T-helper 9 cell (primary cell): Measurements from ENCODE around the gene TRAPPC10.
A peak's percentile ranks its signal among the peaks of the same experiment; 100 is the strongest.

ENCODE experiments used
- DNase-seq: peaks from one replicate; pipeline ENCODE4 v3.0.0-alpha.2; 2020

Gene TRAPPC10

DNA sequence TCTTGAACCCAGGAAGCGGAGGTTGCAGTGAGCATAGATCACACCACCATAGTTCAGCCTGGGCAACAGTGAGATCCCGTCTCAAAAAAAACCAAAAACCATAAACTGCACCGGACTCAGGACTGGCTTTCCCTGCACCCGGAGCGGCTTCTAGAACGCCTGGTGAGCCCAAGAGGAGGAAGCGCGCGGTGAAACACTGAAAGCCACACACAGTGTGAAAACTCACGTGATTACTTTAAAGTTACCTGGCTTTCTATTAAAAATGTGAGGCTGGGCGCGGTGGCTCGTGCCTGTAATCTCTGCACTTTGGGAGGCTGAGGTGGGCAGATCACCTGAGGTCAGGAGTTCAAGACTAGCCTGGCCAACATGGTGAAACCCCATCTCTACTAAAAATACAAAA lies 7.0 kb upstream of the TRAPPC10 start:
- no peak for DNase-seq

DNA sequence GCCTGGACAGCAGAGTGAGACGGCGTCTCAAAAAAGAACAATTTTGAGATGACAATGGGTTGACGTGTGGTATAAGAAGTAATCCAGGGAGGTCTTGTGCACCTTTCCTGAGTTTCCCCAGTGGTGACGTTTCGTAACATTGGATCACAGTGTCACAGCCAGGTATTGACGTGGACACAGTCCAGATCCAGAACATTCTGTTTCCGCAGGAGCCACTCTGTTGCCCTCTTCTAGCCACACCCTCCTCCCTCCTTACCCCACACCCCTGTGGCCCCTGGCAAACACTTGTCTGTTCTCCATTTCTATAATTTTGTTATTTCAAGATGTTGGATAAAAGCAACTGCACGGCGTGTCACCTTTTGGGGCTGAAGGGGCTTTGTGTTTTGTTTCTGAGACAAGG lies 6.5 kb upstream of the TRAPPC10 start:
- no peak for DNase-seq

DNA sequence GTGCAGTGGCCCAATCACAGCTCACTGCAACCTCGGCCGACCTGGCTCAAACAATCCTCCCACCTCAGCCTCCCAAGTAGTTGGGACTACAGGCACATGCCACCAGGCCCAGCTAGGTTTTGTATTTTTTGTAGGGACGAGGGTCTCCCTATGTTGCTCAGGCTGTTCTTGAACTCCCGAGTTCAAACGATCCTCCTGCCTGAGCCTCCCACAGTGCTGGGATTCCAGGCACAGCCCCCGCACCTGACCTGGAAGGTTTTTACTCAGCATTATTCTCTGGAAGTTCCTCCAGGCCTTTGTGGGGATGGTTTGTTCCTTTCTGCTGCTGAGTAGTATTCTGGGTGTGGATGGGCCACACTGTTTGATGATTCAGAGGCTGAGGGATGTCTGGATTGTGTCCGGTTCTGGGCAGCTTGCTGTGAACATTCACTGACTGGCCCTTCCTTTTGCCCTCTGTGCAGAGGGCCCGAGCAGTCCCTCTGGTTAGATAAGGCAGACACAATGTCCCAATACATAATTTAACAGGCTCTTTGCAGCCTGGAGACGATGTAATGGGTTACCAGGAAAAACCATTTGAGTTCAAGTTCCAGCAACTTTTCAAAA lies 6.0 kb upstream of the TRAPPC10 start:
- no peak for DNase-seq

DNA sequence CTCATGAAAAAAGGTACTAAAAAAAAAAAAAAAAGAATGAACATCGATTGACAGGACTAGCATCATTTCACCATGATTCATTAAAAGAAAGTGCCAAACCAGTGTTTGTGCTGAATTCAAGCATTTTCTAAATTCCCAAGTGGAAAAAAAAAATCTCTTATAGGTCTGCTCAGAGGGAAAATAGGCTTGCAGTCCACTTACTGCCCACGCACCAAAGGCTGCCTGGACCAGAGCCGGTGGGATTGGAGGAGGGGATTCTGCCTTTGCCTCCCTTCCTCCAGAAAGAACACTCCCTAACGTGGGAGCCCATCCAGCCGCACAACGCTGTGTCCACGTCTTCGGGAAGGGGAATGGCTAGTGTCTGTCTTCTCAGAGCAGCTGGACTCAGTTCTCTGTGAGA lies 5.5 kb upstream of the TRAPPC10 start:
- no peak for DNase-seq

DNA sequence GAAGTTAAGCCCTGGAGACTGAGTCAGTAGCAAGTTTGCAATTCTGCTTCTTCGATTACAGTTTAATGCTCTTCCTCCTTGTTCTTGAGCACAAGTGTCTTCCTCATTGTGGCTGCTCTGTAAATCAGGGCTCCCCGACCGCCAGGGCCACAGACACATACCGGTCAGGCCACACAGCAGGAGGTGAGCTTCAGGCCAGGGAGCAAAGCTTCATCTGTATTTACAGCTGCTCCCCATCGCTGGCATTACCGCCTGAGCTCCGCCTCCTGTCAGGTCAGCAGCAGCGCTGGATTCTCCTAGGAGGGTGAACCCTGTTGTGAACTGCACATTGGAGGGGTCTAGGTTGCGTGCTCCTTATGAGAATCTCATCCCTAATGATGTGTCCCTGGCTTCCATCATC lies 1.7 kb upstream of the TRAPPC10 start:
- DNase-seq: no peak

DNA sequence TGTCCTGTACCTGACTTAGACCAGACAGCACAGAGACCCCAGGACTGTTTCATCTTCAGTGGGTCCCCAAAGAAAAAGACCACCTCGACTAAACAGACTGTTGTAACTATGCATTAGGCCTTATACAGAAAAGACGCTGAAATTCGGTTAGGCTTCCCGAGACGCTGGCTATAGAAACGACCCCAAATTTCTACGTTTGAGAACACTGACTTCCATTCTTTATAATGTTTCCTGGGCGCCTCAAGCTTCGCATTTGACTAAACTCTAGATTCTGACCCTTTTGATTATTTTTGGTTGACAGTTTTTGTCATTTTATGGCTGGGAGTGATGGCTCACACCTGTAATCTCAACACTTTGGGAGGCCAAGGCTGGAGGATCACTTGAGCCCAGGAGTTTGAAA lies 986 bp upstream of the TRAPPC10 start:
- no peak for DNase-seq

DNA sequence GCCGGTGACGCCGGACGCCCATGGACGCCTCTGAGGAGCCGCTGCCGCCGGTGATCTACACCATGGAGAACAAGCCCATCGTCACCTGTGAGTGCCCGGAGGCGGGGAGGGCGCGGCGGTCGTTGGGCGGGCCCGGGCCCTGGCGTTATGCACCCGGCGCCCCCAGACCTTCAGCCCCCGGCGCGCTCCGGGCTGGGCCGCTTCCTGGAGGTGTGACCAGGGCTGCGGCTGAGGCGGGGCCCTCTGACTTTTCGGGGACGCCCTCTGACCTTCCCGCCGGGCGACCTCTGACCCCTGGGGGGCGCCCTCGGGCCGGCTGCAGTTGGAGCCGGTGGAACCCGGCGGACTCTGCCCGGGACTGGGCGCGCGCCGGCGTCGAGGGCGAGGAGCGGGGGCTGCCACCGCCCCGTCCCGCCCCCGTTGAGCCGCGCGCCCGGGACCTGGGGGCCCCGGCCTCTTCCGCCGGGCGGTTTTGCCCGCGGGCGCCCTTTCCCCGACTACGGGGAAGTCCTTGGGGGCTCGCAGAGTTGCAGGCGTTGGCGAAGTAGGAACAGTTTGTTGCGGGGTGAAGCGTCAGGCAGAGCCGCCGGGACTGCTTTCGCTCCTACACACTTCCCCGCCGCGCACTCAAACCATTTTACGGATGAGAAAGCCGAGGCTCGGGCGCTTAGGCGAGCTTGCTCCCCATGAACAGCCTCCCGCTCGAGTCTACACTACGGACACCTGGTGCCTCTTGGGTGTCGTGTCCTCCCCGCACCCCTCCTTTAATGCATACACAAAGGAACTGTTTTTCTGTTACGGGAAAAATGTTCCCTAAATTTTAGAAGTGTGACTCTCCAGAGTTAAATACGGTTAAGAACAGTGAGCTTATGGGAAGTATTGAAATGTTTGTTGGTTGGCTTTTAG lies 618 bp downstream of the TRAPPC10 start:
- DNase-seq: peak; percentile 70

DNA sequence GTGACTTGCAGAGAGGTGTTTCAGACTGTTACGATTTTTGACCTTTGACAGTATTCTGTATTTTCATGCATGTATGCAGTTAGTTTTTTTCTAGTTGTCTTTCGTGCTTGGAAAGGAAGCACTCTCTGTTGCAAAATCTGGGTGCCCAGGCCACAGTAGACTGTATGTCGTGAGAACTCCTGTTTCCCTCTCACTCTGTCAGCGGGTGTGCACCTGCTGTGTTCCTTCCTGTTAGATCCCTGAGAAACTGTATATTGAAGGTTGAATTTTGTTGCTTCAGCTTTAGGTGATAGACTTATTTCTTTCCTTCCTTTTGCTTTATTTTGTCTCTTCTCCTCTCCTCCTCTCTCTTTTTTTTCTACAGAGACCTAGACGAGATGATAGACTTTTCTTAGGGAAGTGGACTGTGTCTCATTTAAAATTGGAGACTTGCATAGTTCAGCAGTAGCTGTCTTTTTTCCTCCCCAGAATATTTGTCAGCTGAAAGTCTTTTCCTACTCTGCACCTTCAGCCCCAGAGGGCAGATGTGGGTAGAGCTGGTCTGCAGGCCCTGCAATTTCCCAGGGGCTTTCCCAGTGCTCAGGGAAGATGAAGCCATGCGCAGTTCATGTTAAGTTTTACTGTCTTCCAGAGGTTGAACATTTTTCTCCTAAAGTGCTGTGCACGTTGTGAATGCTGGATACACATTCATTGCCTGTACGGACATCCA lies 1.4 kb downstream of the TRAPPC10 start:
- DNase-seq: peak; percentile 19

DNA sequence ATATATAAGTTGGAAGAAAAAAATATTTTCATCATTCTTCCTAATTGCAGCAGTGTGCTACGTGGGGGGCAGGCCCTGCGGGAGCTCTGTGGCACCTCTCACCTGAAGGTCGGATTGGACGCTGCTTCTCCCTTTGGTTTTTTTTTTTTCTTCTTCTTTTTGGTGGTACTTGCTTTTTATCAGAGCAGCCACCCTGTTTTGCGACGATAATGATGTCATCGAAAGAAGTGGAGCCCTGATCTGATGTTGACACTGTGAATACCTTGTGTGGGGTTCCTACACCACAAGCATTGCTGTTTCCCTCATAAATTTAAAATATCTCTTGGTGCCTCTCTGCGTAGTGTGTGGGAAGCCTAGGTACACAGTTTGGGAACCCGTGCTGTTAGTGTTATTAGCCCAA lies 5.5 kb downstream of the TRAPPC10 start:
- no peak for DNase-seq

DNA sequence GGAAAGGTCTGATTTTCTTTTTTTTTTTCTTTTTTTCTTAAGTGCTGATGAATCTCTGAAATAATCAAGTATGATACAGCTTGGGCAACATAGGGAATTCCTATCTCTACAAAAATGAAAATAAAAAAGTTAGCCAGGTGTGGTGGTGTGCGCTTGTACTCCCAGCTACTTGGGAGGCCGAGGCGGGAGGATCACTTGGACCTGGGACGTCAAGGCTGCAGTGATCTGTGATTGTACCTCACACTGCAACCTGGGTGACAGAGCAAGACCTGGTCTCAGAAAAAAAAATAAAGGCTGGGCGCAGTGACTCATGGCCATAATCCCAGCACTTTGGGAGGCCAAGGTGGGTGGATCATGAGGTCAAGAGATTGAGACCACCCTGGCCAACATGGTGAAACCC lies 6.0 kb downstream of the TRAPPC10 start:
- no peak for DNase-seq

DNA sequence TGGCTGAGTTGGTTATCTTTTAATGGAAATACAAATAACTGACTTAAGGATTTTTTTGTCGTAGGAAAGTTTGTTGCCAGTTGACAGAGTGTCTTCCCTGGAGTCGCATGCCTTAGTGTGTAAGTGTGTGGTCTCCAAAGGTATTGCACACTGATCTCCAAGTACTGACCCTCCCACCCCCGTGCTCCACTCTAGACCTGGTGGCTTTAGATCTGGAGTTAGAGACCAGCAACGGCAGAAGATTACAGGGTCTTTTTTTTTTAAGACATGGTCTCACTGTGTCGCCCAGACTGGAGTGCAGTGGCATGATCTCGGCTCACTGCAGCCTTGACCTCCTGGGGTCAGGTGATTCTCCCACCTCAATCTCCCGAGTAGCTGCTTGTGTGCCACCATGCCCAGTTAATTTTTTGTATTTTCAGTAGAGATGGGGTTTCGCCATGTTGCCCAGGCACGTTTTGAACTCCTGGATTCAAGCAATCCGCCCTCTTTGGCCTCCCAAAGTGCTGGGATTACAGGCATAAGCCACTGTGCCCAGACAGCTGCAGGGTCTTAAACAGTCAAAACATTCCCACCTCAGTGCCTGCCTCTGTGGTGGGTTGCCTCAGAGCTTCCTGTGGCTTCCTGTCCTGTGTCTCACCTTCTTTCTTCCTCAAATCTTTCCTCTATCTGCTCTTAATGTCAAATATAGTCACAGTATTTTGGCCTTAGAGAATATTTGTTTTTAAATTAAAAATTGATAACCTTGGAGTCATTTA lies 6.9 kb downstream of the TRAPPC10 start:
- no peak for DNase-seq

DNA sequence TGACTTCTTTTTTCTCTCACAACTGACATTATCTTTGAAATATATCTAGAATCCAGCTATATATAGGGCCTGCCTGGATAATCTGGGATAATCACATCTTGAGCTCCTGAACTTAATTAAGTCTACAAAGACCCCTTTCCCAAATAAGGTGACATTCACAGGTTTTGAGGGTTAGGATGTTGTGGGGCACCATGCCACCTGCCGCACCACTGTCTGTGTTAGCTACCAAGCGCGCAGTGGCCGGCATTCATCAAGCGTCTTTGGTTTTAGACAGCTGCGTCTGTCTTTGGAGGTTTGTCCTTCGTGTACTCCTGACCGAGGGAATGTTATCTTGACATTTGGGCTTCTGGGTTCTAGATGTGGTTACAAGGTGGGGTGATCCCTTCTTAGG lies 7.5 kb downstream of the TRAPPC10 start:
- no peak for DNase-seq

DNA sequence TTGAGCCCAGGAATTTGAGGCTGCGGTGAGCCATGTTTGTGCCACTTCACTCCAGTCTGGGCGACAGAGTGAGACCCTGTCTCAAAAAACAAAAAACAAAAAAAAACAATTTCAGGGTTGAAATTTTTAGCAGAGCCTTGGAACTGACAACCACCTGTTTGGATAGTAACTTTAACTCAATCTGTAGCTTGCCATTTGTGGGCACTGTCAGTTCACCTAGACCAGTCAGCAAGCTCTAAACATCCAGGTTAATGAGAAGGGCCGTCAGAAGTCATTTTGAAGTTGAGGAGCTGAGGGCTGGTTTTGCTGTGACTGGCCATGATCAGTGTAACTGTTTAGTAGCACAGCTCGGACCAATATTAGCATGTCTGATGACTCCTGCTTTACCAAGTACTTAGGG lies 8.4 kb downstream of the TRAPPC10 start:
- DNase-seq: no peak

DNA sequence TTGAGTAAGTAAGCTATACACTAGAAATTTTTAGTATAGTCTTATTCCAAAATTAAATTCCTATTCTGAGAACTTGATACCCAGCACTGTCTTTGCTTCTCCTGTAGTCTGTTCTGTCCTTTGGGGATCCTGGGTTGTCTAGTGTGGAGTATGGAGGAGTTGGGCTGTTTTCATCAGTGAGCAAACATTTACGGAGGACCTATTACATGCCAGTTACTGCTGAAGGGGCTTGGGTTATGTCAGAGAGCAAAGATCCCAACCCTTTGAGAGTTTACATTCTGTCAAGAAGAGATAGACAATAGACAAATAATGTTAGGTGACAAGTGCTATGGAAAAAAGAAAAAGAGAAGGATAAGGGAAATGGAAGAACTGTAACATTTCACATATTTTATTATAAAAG lies 9.0 kb downstream of the TRAPPC10 start:
- DNase-seq: no peak

DNA sequence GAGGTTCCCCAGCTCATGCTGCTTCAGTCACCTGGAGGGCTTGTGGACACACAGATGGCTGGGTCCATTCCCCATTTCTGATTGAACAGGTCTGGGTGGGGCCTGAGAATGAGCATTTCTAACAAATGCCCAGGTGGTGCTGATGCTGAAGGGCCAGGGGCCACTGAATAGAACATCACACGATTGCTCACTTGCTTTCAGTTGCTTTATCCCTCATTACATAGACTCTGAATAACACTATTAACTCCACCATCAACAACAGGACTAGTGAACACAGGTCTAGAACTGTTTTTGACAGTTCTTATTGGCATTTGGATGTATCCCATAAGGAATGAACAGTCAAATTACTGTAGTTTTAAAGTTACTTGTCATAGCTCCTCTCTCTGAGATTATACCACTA lies 12.1 kb downstream of the TRAPPC10 start:
- DNase-seq: no peak

DNA sequence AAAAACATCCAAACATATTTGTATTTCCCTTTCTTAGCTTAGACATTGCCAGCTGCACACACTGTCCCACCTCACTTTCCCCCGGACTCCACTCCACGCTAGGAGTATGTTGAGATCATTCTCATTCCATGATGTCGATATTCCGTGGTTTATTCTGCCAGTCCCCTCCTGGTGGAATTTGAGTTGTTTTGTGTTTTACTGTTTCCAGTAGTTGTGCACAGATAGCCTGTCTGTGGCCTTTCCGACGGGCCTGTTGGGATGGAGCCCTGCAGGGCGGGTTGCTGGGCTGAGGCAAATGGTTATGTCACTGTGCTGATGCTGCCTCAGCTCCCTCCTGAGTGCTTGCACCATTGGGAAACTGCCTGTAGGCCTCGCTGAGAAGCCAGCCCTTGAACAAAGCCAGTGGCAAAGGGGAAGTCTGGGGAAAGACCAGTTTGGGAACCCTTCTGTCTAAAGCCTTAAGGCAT lies 12.8 kb downstream of the TRAPPC10 start:
- DNase-seq: no peak

DNA sequence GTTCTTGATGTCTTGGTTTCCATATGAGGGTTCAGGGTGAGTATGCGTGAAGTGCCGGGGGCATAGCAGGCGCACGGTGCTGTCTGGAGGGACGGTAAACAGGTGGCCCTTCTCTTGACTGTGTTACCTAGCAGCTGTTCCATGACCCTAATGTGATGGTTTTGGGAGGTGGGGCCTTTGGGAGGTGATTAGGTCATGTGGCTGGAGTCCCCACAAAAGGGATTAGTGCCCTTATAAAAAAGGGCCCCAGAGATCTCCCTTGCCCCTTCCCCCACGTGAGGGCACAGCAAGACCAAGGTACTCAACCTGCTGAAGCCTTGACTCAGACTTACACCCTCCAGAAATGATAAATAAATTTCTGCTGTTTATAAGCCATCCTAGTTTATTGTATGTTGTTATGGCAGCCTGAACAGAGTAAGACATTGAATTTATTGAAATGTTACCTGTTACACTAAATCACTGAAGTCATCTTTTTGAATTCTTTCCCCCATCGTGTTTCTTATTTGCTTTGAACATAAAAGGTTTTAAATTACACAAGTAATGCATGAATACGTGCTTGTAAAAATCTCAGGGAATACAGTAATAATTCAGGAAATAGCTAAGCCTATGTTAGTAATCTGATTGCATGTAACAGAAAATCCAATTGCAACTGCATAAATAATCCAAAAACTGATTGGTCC lies 15.6 kb downstream of the TRAPPC10 start:
- DNase-seq: no peak

DNA sequence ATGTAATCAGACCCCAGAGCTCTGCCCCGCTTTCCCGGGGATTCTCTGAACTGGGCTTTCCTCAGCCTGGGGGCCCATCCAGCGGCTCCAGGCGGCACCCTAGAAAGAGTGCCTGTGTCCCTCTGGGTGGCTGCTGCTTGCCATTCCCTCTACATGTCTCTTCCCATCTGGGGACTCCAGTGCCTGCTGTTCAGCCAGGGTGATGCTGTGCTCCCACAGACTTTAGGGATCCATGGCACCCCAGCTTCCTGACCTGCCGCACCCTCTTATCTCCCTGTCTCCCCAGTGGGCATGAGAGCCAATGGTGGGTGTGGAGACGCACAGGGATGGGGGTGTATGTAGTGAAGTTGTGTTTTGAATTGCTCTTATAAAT lies 16.2 kb downstream of the TRAPPC10 start:
- DNase-seq: no peak

DNA sequence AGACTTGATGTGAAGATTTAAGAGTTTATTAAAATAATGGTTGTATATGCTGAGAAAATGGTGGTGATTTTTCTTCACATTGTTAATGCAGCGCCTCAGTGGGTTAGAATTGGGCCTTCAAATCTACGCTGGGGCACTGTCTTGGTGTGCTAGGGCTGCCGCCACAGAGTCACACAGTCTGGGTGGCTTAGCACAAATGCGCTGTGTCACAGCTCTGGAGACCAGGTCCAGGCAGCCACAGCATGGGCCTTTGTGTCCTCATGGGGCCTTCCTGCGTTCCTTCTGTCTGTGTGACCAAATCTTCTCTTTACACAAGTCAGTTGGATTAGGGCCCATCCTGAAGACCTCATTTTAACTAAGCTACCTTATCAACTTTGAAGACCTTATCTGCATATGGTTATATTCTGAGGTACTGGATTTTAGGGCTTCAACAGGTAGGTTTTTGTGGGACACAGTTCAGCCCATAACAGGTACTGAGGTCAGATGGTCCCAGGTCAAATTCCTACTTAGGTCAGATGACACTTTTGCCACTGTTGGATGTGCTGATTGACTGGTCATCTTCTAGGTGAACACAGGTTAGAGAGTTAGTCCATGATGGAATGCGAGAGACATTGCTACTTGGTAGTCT lies 17.5 kb downstream of the TRAPPC10 start:
- DNase-seq: no peak

DNA sequence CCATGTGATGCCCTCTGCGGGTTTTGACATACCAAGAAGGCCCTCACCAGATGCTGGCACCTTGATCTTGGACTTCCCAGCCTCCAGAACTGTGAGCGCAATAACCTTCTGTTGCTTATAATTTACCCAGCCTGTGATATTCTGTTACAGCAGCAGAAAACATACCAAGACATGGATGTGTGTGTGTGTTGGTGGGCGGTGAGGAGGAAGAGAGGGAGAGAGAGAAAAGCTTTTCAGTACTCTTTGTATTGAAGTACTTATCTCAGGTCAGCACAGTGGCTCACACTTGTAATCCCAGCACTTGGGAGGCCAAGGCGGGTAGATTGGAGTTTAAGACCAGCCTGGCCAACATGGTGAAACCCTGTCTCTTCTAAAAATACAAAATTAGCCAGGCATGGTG lies 23.1 kb downstream of the TRAPPC10 start:
- no peak for DNase-seq

DNA sequence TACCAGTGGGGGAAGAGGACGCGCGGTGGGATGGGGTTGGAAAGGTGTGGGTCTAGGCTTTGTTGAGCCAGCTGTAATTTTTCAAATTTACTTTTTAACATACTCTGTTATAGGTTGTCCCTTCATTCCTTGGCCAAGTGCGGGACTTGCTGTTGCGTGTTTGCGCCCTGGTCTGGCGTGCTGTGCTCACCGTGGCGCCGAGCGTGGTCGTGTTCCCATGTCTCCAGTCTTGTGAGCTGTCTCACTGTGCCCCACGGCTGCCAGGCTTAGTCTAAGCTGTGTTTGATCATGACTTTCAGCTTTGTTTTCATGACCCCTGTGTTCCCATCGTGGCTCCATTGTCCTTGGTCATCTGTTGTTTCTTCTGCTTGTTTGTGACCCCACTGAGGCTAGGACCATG lies 26.0 kb downstream of the TRAPPC10 start:
- DNase-seq: no peak

DNA sequence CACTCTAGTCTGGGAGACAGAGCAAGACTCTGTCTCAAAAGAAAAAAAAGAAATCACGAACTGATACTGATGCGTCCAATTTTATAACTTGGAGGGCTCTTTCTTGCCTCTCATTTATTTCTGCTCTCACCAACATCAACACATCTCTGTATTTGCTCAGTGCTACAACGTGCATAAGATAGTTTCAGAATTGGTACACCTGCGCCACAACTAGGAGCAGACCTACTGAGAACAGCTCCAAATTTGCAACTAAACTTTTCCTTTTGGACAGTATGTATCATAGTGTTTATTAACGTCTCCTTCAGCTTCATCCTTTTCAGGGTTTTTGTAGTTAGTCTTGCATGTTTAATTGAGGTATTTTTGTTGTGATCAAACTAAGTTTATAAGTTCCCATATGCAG lies 27.7 kb downstream of the TRAPPC10 start:
- no peak for DNase-seq
